D721Med (cell line): ENCODE data around the gene ADAMTS3.

Experiments used
- DNase-seq: peaks from one replicate; pipeline ENCODE4 v3.0.0; 2011; ENCODE audit warnings: low spot score; ENCODE audit not compliant: insufficient read length
- FAIRE-seq: peaks from 2 replicates; lab custom pipeline; 2011; peaks lifted over from hg19 to GRCh38; lab: Jason Lieb, UNC
- CTCF ChIP-seq: IDR thresholded peaks from 2 replicates; pipeline ENCODE4 v1.5.1; 2012; ENCODE audit warnings: mild to moderate bottlenecking, control low read depth; ENCODE audit not compliant: insufficient read depth; ENCODE audit errors: missing control alignments

ADAMTS3 gene

DNA sequence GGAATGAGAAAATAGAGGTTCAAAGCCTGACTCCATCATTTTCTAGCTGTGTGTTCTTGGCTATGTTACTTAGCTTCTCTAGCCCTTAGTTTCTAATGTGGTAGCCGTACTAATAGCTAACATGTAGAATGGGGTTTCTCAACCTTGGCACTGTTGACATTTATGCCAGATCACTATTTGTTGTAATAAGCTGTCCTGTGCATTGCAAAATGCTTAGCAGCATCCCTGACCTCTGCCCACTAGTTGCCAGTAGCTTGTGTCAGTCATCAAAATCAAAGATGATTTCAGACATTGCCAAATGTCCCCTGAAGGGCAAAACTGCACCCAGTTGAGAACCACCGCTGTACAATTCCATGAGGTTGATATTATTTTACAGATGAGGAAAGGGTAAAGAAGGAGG, 18.3 kb upstream of the ADAMTS3 start:
- no peak for TF ChIP-seq CTCF
- DNase-seq: no peak
- FAIRE-seq: no peak

- FAIRE-seq (no peak), DNase-seq (no peak)
- TF ChIP-seq CTCF: no peak
Observed at GRCh38 chr4:72582853-72583252, 13.8 kb upstream of the ADAMTS3 start.

- no peak for FAIRE-seq
- TF ChIP-seq CTCF: no peak
- DNase-seq: no peak
Observed at GRCh38 chr4:72577211-72577610, 8.2 kb upstream of the ADAMTS3 start.

GRCh38 chr4:72571337-72571736, 2.3 kb upstream of the ADAMTS3 start:
- no peak for DNase-seq
- no peak for TF ChIP-seq CTCF
- no peak for FAIRE-seq

GRCh38 chr4:72569719-72570235, 756 bp upstream of the ADAMTS3 start:
- TF ChIP-seq CTCF: no peak
- no peak for DNase-seq
- no peak for FAIRE-seq

DNA sequence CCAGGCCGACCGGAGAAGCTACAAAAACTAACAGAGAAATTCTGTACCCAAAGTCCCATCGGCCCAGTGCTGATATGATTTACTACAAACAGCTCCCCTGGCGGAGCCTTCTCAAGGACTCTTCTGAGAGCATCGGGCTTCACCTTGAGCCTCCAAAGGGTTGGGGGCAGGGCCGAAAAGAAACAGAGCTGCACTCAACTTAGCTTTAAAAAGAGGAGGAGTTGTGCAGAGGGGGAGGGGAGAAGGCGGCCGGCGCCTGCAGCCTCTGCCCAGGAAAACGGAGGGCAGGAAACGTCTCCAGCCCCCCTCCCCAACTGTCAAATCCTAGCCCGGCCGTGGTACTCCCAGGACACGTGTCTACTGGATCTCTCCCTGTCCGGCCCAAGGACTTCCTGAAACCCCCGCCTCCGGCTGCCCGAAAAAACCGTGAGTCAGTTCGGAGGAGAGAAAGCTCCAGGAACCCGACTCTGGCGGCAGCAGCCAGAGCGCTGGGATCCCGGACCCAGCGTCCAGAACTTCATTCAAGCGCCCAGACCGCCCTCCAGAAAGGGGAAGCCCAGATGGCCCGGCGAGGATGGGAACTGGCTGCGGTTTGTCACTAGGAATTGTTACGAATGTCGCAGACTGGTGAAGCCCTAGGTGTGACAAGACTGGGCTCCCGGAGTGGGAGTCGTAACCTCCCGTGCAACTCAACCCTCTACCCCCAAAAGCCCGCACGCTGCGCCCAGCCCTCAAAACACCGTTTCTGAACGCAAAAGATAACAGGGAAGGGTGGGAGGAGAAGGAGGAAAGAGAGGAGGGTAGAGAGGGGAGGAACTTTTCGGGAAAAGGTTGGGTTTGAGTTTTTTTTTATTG, 973 bp downstream of the ADAMTS3 start:
- DNase-seq (no peak), FAIRE-seq (no peak)
- TF ChIP-seq CTCF: peak; percentile 11

DNA sequence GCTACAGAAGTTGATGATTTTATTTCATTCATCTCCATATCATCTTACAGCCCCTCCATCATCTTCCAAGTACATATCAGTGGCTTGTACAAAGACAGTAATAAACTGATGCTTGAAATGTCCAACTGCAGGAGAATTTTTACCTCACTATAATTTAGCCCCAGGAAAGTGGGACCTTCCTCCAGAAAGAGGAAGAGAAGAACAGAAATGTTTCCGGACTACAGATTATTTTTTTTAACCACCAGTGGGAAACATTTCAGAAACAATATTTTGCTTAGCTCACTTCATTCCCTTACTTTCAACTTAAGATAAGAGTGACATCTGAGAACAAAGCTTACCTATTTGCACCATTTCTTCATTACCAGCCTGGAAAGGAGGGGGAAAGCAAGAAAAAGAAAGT, 2.0 kb downstream of the ADAMTS3 start:
- TF ChIP-seq CTCF: no peak
- no peak for DNase-seq
- FAIRE-seq: no peak
